ENCODE measurements around the gene SUSD4. TPM values are rescaled to one million over a fixed set of nuclear protein-coding genes. Genes with fewer than 3 reads are reported as not detected.

SUSD4 gene
- total RNA-seq, 4 donors from 2014 or later = 1.1 to 3.3 (median 1.8) TPM

DNA sequence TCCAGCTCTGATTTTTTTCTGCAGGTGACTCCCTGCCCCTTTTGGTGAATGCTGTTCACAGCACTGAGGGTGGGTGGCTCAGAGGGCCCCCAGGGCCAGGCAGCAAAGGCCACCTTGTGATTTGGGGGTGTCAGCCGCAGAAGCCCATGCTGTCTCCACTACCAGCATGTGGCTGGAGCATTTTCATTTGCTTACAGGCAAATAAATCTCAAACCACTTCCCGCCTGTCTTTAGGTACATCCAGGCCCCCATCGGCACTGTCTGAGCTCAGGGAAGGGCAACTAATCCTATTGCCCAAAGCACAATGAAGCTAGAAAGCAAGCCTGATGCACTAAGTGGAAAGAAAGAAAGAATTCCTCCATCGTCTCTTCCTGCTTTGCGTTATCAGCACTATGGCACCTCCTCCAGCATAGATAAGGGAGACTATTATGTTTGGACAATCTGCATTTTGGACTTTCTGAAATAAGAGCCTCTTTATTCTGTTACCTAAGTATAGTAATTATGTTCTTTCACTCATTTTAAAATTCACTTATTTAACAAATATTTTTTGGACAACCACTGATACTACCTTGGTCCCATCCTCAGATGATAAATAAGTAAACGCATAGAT, 120.4 kb downstream of the SUSD4 start:
- WGBS = 93% methylated on average over 6 of the region's 6 CpGs
- TF ChIP-seq EP300 (IDR thresholded peaks at IDR 0.05) = no peak
- no peak for TF ChIP-seq POLR2AphosphoS5 (IDR thresholded peaks at IDR 0.05)
- TF ChIP-seq POLR2A (IDR thresholded peaks at IDR 0.05; ENCODE audit: low read depth) = no peak
- TF ChIP-seq, protein P1, sequence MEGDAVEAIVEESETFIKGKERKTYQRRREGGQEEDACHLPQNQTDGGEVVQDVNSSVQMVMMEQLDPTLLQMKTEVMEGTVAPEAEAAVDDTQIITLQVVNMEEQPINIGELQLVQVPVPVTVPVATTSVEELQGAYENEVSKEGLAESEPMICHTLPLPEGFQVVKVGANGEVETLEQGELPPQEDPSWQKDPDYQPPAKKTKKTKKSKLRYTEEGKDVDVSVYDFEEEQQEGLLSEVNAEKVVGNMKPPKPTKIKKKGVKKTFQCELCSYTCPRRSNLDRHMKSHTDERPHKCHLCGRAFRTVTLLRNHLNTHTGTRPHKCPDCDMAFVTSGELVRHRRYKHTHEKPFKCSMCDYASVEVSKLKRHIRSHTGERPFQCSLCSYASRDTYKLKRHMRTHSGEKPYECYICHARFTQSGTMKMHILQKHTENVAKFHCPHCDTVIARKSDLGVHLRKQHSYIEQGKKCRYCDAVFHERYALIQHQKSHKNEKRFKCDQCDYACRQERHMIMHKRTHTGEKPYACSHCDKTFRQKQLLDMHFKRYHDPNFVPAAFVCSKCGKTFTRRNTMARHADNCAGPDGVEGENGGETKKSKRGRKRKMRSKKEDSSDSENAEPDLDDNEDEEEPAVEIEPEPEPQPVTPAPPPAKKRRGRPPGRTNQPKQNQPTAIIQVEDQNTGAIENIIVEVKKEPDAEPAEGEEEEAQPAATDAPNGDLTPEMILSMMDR (IDR thresholded peaks at IDR 0.05) = no peak
- intact Hi-C loops (cut with DNase I) = no loop called here

DNA sequence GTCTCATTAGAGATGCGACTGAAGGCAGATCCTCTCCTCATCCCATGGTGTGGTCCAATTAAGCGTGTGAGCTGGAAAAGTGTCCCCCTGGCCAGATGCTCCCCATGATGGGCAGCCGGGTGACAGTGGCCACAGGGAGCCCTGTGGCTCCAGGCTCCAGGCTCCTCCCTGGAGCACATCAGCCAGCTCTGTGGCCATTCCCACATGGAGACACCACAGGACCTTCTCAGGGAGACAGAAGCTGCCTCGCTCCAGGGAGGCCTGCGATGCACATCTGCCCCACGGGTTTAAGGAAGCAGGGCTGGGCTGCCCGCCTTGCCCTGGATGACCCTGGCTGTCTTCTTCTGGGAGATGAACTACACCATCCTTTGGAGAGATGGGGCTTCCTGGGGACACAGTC, 121.0 kb downstream of the SUSD4 start:
- Histone ChIP-seq H3K4me1 (no peaks in the 10 kb centered on the region), H3K36me3 (no peaks in the 10 kb centered on the region), H3K27me3 (no peaks in the 10 kb centered on the region), H3K4me3 (no peak overlapping the region), H3K9me3 (peaks cover 0 to 2% (median under 1%) of the 10 kb centered on the region in 4 donors), H3K27ac (replicated peaks in 1 of 4) (no peak overlapping the region)
- intact Hi-C loops (cut with DNase I) = no loop called here
- WGBS = 100% methylated on average over 6 of the region's 7 CpGs
- no peak for TF ChIP-seq EP300 (IDR thresholded peaks at IDR 0.05)
- TF ChIP-seq POLR2AphosphoS5 (IDR thresholded peaks at IDR 0.05) = no peak
- TF ChIP-seq, protein P1 (IDR thresholded peaks at IDR 0.05) = no peak
- TF ChIP-seq POLR2A (IDR thresholded peaks at IDR 0.05; ENCODE audit: low read depth) = no peak
- DNase-seq (ENCODE audit: extremely low spot score) = no peak

More for the DNA sequence above, 120.4 kb downstream of the SUSD4 start:
- Histone ChIP-seq H3K4me1 (no peaks in the 10 kb centered on the region), H3K4me3 (no peak overlapping the region), H3K27ac (replicated peaks in 1 of 4) (no peak overlapping the region), H3K36me3 (no peaks in the 10 kb centered on the region), H3K9me3 (no peaks in the 10 kb centered on the region), H3K27me3 (no peaks in the 10 kb centered on the region)
- no peak for DNase-seq (ENCODE audit: extremely low spot score)

DNA sequence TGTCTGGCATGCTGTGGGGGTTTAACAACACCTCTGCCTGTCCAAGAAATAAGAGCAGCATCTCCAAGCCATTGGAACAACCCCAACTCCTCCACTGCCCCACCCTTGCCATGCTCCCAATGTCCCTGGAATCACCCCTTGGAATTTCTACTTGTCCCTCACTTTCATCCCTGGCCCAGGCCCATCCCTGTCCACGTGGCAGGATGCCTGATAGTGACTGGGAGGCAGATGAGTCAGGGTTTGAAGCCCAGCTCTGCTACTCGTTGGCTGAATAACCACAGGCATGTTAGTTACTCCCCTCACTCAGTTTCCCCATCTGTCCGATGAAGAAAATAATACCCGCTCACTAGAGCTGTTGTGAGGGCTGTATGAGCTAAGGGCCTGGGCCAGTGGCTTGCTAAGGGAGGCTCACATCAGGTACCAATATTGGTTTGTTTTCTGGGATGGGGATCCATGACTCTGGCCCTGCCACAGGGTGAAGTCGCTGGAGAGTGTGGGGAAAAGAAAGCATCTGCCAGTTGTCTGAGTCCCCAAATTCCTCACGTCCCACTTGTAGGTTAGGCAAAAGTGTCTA, 121.5 kb downstream of the SUSD4 start:
- intact Hi-C loops (cut with DNase I) = no loop called here

DNA sequence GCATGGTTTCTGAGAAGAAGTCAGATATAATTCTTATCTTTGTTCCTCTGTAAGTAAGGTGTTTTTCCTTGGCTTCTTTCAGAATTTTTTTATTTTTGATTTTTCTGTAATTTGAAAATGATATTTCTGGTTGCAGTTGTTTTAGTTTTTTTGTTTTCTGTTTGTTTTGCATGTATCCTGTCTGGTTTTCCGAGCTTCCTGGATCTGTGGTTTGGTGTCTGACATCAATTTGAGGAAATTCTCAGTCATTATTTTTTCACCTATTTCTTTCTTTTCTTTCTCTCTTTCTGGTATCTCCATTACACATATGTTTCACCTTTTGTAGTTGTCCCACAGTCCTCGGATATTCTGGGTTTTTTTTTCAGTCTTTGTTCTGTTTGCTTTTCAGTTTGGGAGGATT, 123.9 kb downstream of the SUSD4 start:
- intact Hi-C loops (cut with DNase I) = no loop called here
- Histone ChIP-seq H3K9me3 (peaks cover 0 to 16% (median 8%) of the 10 kb centered on the region in 4 donors), H3K27ac (replicated peaks in 1 of 4) (no peak overlapping the region), H3K36me3 (no peaks in the 10 kb centered on the region), H3K4me3 (no peak overlapping the region), H3K4me1 (no peaks in the 10 kb centered on the region), H3K27me3 (no peaks in the 10 kb centered on the region)
- no peak for DNase-seq (ENCODE audit: extremely low spot score)
- no peak for TF ChIP-seq EP300 (IDR thresholded peaks at IDR 0.05)
- TF ChIP-seq POLR2AphosphoS5 (IDR thresholded peaks at IDR 0.05) = no peak
- TF ChIP-seq POLR2A (IDR thresholded peaks at IDR 0.05; ENCODE audit: low read depth) = no peak
- TF ChIP-seq, protein P1 (IDR thresholded peaks at IDR 0.05) = no peak
- 58% methylated on average over 2 of the region's 2 CpGs for WGBS

More for the DNA sequence above, 121.5 kb downstream of the SUSD4 start:
- no peaks in the 10 kb centered on the region for H3K27me3 ChIP-seq
- H3K4me1 ChIP-seq = no peaks in the 10 kb centered on the region
- H3K36me3 ChIP-seq = no peaks in the 10 kb centered on the region
- H3K27ac ChIP-seq (replicated peaks in 1 of 4) = no peak overlapping the region
- H3K4me3 ChIP-seq = no peak overlapping the region
- peaks cover 0 to 7% (median 3%) of the 10 kb centered on the region in 4 donors for H3K9me3 ChIP-seq
- no peak for DNase-seq (ENCODE audit: extremely low spot score)
- no peak for TF ChIP-seq POLR2AphosphoS5 (IDR thresholded peaks at IDR 0.05)
- TF ChIP-seq EP300 (IDR thresholded peaks at IDR 0.05) = no peak
- TF ChIP-seq, protein P1 (IDR thresholded peaks at IDR 0.05) = no peak
- no peak for TF ChIP-seq POLR2A (IDR thresholded peaks at IDR 0.05; ENCODE audit: low read depth)
- WGBS = 76% methylated on average over 6 of the region's 6 CpGs
